CD4-positive, alpha-beta T cell treated with Interleukin-10 for 1 hour (primary cell): Measurements from ENCODE around the gene METTL5.

Source experiments
- DNase-seq: peaks from one replicate; pipeline ENCODE4 v3.0.0-alpha.2; 2020

The METTL5 gene

GRCh38 chr2:169778446-169778845 lies 46.3 kb downstream of the METTL5 start:
- no peak for DNase-seq

- DNase-seq = no peak
Observed at GRCh38 chr2:169776252-169776761, 48.4 kb downstream of the METTL5 start.

- DNase-seq = no peak
Observed at GRCh38 chr2:169775765-169776164, 48.9 kb downstream of the METTL5 start.

GRCh38 chr2:169775354-169775753 lies 49.4 kb downstream of the METTL5 start:
- DNase-seq = no peak

GRCh38 chr2:169772651-169773050 lies 52.1 kb downstream of the METTL5 start:
- DNase-seq = no peak

- DNase-seq = no peak
Observed at GRCh38 chr2:169771612-169772011, 53.1 kb downstream of the METTL5 start.

- no peak for DNase-seq
Observed at GRCh38 chr2:169771021-169771420, 53.7 kb downstream of the METTL5 start.

GRCh38 chr2:169768262-169768995 lies 56.3 kb downstream of the METTL5 start:
- DNase-seq = peak; percentile 53

- DNase-seq = peak; percentile 72
Observed at GRCh38 chr2:169767243-169767888, 57.3 kb downstream of the METTL5 start.

- no peak for DNase-seq
Observed at GRCh38 chr2:169765523-169765922, 59.2 kb downstream of the METTL5 start.

- no peak for DNase-seq
Observed at GRCh38 chr2:169761970-169762292, 62.8 kb downstream of the METTL5 start.
